Measurements from ENCODE around the gene OR2J2.
"Not testable (repeated sequence)": the region's sequence is repeated elsewhere in the genome, so short reads cannot be mapped to it uniquely, and the experiment has no call there.

The OR2J2 gene

DNA sequence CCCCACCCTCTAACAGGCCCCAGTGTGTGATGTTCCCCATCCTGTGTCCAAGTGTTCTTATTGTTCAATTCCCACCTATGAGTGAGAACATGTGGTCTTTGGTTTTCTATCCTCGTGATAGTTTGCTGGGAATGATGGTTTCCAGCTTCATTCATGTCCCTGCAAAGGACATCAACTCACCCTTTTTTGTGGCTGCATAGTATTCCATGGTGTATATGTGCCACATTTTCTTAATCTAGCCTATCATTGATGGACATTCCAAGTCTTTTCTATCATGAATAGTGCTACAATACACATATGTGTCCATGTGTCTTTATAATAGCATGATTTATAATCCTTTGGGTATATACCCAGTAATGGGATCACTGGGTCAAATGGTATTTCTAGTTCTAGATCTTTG, 15.5 kb upstream of the OR2J2 start:
- DNase-seq (ENCODE audit: low read depth, low spot score); H3K4me3 ChIP-seq (ENCODE audit: low read length); H3K27me3 ChIP-seq (ENCODE audit: control insufficient read depth, insufficient read depth, low read length); H3K9me3 ChIP-seq (ENCODE audit: control insufficient read depth, insufficient read depth, low read length); H3K36me3 ChIP-seq (ENCODE audit: control insufficient read depth, insufficient read depth, low read length); H3K27ac ChIP-seq (ENCODE audit: low read length); H3K4me1 ChIP-seq (ENCODE audit: control insufficient read depth, insufficient read depth, low read length): not testable (repeated sequence)
- WGBS (ENCODE audit: insufficient coverage, insufficient read length) = no CpG with 5 or more reads among the region's 1 CpG

DNA sequence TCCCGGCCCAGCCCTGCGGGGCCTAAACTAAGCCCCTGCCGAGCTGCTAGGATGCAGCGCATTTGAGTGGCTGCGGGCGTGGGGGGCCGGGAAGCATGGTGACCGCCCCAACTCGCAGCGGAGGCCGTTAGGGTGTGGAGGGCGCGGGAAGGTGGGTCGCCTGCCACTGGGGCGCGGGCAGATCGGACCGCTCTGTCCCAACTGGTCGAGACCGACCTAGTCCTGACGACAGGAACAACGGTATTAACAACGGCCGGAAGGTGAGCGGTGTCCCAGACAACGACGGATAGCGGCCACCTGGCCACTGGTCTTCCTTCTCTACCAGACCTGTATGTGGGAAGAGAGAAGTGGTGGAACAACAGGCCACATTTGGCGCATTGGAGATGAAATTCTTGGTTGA, 10.8 kb upstream of the OR2J2 start:
- no CpG with 5 or more reads among the region's 29 CpGs for WGBS (ENCODE audit: insufficient coverage, insufficient read length)
- H3K36me3 ChIP-seq (ENCODE audit: control insufficient read depth, insufficient read depth, low read length); H3K27me3 ChIP-seq (ENCODE audit: control insufficient read depth, insufficient read depth, low read length); H3K27ac ChIP-seq (ENCODE audit: low read length); H3K4me3 ChIP-seq (ENCODE audit: low read length); H3K4me1 ChIP-seq (ENCODE audit: control insufficient read depth, insufficient read depth, low read length); DNase-seq (ENCODE audit: low read depth, low spot score); H3K9me3 ChIP-seq (ENCODE audit: control insufficient read depth, insufficient read depth, low read length): not testable (repeated sequence)

DNA sequence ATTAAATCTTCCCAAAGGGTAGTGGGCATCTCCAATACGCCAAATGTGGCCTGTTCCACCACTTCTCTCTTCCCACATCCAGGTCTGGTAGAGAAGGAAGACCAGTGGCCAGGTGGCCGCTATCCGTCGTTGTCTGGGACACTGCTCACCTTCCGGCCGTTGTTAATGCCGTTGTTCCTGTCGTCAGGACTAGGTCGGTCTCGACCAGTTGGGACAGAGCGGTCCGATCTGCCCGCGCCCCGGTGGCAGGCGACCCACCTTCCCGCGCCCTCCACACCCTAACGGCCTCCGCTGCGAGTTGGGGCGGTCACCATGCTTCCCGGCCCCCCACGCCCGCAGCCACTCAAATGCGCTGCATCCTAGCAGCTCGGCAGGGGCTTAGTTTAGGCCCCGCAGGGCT, 5.1 kb upstream of the OR2J2 start:
- H3K27ac ChIP-seq (ENCODE audit: low read length); H3K27me3 ChIP-seq (ENCODE audit: control insufficient read depth, insufficient read depth, low read length); H3K36me3 ChIP-seq (ENCODE audit: control insufficient read depth, insufficient read depth, low read length); H3K9me3 ChIP-seq (ENCODE audit: control insufficient read depth, insufficient read depth, low read length); DNase-seq (ENCODE audit: low read depth, low spot score); H3K4me1 ChIP-seq (ENCODE audit: control insufficient read depth, insufficient read depth, low read length); H3K4me3 ChIP-seq (ENCODE audit: low read length): not testable (repeated sequence)
- WGBS (ENCODE audit: insufficient coverage, insufficient read length) = no CpG with 5 or more reads among the region's 28 CpGs

DNA sequence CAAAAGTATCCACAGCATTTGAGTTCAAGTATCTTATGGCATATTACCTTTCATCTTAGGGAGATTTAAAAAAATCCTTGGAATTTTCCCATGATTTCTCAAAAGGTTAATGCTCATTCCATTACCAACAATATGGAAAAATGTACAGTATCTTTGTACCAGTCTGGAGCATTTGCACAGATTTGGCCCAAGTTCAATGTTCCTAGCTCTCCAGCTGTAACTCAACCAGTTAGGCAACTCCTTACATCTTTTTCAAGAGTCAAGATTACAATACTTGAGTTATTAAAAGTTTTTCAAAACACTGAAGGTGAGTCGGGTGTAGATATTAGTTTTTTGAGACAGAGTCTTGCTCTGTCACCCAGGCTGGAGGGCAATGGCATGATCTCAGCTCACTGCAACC, 1.0 kb downstream of the OR2J2 start:
- Histone ChIP-seq H3K27me3 (ENCODE audit: control insufficient read depth, insufficient read depth, low read length) (no peaks in the 10 kb centered on the region), H3K36me3 (ENCODE audit: control insufficient read depth, insufficient read depth, low read length) (no peaks in the 10 kb centered on the region), H3K27ac (ENCODE audit: low read length) (no peak overlapping the region), H3K4me1 (ENCODE audit: control insufficient read depth, insufficient read depth, low read length) (no peaks in the 10 kb centered on the region), H3K4me3 (ENCODE audit: low read length) (no peak overlapping the region), H3K9me3 (ENCODE audit: control insufficient read depth, insufficient read depth, low read length) (no peaks in the 10 kb centered on the region)
- DNase-seq (ENCODE audit: low read depth, low spot score) = no peak
- WGBS (ENCODE audit: insufficient coverage, insufficient read length) = no CpG with 5 or more reads among the region's 1 CpG

DNA sequence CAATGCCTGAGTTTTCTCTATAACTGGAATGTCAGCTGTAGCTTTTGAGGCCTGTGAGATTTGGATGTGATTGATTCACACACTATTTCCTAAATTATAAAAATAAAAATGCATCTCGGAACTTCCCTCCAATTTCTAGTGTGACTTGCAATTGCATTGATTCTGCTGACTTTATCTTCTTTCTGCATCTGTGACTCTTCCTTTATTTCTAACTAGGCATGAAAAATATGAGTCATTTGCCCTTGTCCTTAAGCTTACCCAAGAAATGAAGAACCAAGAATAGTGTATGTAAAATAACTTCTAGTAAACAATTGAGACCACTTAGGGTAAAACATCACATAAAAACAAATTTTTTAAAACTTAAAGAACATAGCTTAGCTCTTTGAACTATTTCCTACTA, 12.9 kb downstream of the OR2J2 start:
- no CpG with 5 or more reads among the region's 1 CpG for WGBS (ENCODE audit: insufficient coverage, insufficient read length)
- no peak overlapping the region for H3K4me3 ChIP-seq (ENCODE audit: low read length)
- H3K27me3 ChIP-seq (ENCODE audit: control insufficient read depth, insufficient read depth, low read length) = no peaks in the 10 kb centered on the region
- DNase-seq (ENCODE audit: low read depth, low spot score) = no peak
- no peaks in the 10 kb centered on the region for H3K4me1 ChIP-seq (ENCODE audit: control insufficient read depth, insufficient read depth, low read length)
- H3K27ac ChIP-seq (ENCODE audit: low read length) = no peak overlapping the region
- H3K9me3 ChIP-seq (ENCODE audit: control insufficient read depth, insufficient read depth, low read length) = no peaks in the 10 kb centered on the region
- no peaks in the 10 kb centered on the region for H3K36me3 ChIP-seq (ENCODE audit: control insufficient read depth, insufficient read depth, low read length)

DNA sequence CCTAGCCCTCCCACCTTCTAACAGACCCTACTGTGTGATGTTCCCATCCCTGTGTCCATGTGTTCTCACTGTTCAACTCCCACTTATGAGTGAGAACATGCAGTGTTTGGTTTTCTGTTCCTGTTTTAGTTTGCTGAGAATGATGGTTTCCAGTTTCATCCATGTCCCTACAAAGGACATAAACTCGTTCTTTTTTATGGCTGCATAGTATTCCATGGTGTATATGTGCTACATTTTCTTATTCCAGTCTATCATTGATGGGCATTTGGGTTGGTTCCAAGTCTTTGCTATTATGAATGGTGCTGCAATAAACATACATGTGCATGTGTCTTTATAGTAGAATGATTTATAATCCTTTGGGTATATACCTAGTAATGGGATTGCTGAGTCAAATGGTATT, 18.0 kb downstream of the OR2J2 start:
- DNase-seq (ENCODE audit: low read depth, low spot score); H3K4me1 ChIP-seq (ENCODE audit: control insufficient read depth, insufficient read depth, low read length): not testable (repeated sequence)

DNA sequence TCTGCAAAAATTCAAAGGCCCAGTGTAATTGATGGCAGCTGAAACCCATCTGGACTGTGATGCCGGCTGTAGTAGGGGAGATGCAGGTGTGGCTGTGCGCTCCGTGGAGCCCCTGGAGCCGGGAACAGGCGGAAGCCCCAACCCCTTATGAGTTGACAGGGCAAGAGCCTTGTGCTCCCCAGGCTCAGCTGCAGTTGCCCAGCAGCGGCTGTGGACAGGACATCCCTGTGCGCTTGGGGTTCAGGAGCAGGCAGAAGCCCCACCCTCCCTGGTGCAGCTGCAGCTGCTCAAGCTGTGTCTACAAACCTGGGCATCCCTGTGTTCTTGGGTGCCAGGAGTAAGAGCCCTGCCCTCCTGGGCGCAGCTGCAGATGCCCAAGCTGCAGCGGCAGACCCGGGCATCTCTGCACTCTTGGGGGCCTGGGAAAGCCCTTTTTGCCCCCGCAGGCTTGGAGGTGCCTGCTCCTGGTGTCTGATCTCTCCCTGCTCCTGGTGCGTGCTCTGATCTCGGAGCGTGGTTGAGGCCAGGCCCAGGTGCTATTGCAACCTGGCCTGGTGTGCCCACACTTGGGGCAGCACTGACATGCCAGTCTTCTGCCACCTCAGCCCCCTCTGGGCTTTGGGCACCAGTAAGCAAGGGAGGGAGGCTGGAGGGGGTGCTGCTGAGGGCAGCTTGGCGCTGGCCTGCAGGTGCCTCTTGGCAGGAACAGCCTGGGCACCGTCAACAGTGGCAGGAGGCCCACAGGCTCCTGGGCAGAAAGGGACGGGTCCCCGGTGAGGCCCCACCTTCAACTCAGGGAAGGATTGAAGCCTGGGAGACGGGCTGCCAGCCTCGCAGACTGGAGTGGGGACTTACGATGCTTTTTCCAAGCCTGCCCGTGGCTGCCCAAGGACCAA, 30.3 kb downstream of the OR2J2 start:
- DNase-seq (ENCODE audit: low read depth, low spot score) = no peak
- no peaks in the 10 kb centered on the region for H3K27me3 ChIP-seq (ENCODE audit: control insufficient read depth, insufficient read depth, low read length)
- no peaks in the 10 kb centered on the region for H3K4me1 ChIP-seq (ENCODE audit: control insufficient read depth, insufficient read depth, low read length)
- peaks cover 2% of the 10 kb centered on the region; the same call in 1 of the 2 replicates for H3K9me3 ChIP-seq (ENCODE audit: control insufficient read depth, insufficient read depth, low read length)
- no peak overlapping the region for H3K27ac ChIP-seq (ENCODE audit: low read length)
- no peak overlapping the region for H3K4me3 ChIP-seq (ENCODE audit: low read length)
- H3K36me3 ChIP-seq (ENCODE audit: control insufficient read depth, insufficient read depth, low read length) = no peaks in the 10 kb centered on the region; the same call in 1 of the 2 replicates
- WGBS (ENCODE audit: insufficient coverage, insufficient read length) = no CpG with 5 or more reads among the region's 22 CpGs

More for the DNA sequence above, 18.0 kb downstream of the OR2J2 start:
- H3K9me3 ChIP-seq (ENCODE audit: control insufficient read depth, insufficient read depth, low read length); H3K27ac ChIP-seq (ENCODE audit: low read length); H3K27me3 ChIP-seq (ENCODE audit: control insufficient read depth, insufficient read depth, low read length); H3K4me3 ChIP-seq (ENCODE audit: low read length); H3K36me3 ChIP-seq (ENCODE audit: control insufficient read depth, insufficient read depth, low read length): not testable (repeated sequence)
- no CpG with 5 or more reads among the region's 1 CpG for WGBS (ENCODE audit: insufficient coverage, insufficient read length)

DNA sequence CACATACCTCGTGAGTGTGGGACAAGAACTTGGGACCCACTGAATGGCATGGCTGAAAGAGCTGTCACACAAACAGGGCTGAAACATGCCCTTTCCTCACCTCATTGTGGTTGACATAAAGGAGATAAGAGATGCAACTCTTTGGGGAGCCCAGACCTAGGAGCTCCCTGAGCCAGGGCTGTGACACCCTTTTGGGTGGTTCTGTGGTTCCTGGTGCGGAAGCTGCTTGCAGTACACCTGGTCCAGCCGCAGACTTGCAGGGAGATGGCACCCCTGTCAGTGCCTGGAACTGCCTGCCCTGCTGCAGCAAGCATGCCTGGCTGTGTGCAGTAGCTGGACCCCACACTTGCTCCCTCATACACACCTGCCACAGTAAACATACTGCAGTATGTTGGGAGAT, 31.3 kb downstream of the OR2J2 start:
- 80% methylated on average over 1 of the region's 3 CpGs for WGBS (ENCODE audit: insufficient coverage, insufficient read length)
- no peaks in the 10 kb centered on the region for H3K4me1 ChIP-seq (ENCODE audit: control insufficient read depth, insufficient read depth, low read length)
- H3K4me3 ChIP-seq (ENCODE audit: low read length) = no peak overlapping the region
- no peak overlapping the region for H3K27ac ChIP-seq (ENCODE audit: low read length)
- no peak for DNase-seq (ENCODE audit: low read depth, low spot score)
- H3K36me3 ChIP-seq (ENCODE audit: control insufficient read depth, insufficient read depth, low read length) = no peaks in the 10 kb centered on the region; the same call in 1 of the 2 replicates
- no peaks in the 10 kb centered on the region for H3K27me3 ChIP-seq (ENCODE audit: control insufficient read depth, insufficient read depth, low read length)
- peaks cover 2% of the 10 kb centered on the region; the same call in 1 of the 2 replicates for H3K9me3 ChIP-seq (ENCODE audit: control insufficient read depth, insufficient read depth, low read length)

DNA sequence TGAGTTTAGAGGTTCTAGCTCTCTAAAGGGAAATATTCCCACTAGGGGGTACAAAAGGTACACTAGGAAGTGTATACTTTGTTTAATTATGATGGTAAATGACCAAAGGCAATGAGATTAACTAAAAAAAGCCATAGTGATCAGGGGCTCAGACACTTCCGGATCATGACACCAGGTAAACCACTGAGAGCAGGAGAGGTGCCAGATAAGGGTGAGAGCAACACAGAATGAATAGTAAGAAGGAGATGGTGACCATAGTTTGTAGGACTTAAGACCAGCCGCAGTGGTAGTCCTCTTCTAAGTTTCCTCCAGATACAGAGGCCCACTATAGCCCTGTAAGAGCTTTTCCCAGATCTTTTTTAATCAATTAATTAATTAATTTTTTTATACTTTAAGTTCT, 40.8 kb downstream of the OR2J2 start:
- no CpG with 5 or more reads among the region's 2 CpGs for WGBS (ENCODE audit: insufficient coverage, insufficient read length)
- DNase-seq (ENCODE audit: low read depth, low spot score) = no peak

DNA sequence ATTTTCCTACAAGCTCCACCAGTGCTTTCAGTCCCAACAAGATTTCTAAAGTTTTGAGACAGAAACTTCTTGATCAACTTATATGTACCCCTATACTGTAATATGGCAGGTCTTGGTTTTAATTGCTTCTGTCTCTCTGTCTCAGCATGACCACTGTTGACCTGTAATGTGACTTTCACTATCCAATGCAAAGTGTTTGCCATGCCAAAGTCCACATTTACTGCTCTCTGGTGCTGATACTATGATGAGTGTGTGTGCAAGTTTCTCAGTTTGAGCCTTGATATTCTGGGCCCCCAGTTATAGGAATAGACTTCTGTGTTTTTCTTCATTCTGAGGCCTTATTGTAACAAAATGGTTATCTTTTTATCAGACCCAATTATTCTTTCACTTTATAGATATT, 45.8 kb downstream of the OR2J2 start:
- no peaks in the 10 kb centered on the region for H3K4me1 ChIP-seq (ENCODE audit: control insufficient read depth, insufficient read depth, low read length)
- DNase-seq (ENCODE audit: low read depth, low spot score) = no peak
- no peaks in the 10 kb centered on the region for H3K27me3 ChIP-seq (ENCODE audit: control insufficient read depth, insufficient read depth, low read length)
- H3K4me3 ChIP-seq (ENCODE audit: low read length) = no peak overlapping the region
- no peak overlapping the region for H3K27ac ChIP-seq (ENCODE audit: low read length)
- peaks cover 1% of the 10 kb centered on the region; the same call in 1 of the 2 replicates for H3K9me3 ChIP-seq (ENCODE audit: control insufficient read depth, insufficient read depth, low read length)
- no peaks in the 10 kb centered on the region for H3K36me3 ChIP-seq (ENCODE audit: control insufficient read depth, insufficient read depth, low read length)

More for the DNA sequence above, 40.8 kb downstream of the OR2J2 start:
- Histone ChIP-seq H3K27me3 (ENCODE audit: control insufficient read depth, insufficient read depth, low read length) (no peaks in the 10 kb centered on the region), H3K4me3 (ENCODE audit: low read length) (no peak overlapping the region), H3K27ac (ENCODE audit: low read length) (no peak overlapping the region), H3K9me3 (ENCODE audit: control insufficient read depth, insufficient read depth, low read length) (no peaks in the 10 kb centered on the region), H3K4me1 (ENCODE audit: control insufficient read depth, insufficient read depth, low read length) (no peaks in the 10 kb centered on the region), H3K36me3 (ENCODE audit: control insufficient read depth, insufficient read depth, low read length) (no peaks in the 10 kb centered on the region)

DNA sequence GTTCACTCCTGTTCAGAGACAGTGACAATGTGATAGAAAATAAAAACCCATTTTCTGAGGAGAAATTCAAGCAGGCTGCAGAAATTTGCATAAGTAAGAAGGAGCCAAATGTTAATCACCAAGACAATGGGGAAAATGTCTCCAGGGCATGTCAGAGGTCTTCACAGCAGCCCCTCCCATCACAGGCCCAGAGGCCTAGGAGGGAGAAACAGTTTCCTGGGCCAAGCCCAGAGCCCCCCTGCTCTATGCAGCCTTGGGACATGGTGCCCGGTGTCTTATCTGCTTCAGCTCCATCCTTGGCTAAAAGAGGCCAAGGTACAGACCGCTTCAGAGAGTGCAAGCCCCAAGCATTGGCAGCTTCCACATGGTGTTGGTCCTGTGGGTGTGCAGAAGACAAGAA, 46.5 kb downstream of the OR2J2 start:
- not testable (repeated sequence) for H3K4me1 ChIP-seq (ENCODE audit: control insufficient read depth, insufficient read depth, low read length); H3K27ac ChIP-seq (ENCODE audit: low read length); H3K36me3 ChIP-seq (ENCODE audit: control insufficient read depth, insufficient read depth, low read length); H3K27me3 ChIP-seq (ENCODE audit: control insufficient read depth, insufficient read depth, low read length); H3K4me3 ChIP-seq (ENCODE audit: low read length); H3K9me3 ChIP-seq (ENCODE audit: control insufficient read depth, insufficient read depth, low read length); DNase-seq (ENCODE audit: low read depth, low spot score)
- WGBS (ENCODE audit: insufficient coverage, insufficient read length) = no CpG with 5 or more reads among the region's 2 CpGs
